ENCODE results near the gene ARSA. TPM values are rescaled to one million over a fixed set of nuclear protein-coding genes. Genes with fewer than 3 reads are reported as not detected.

Gene ARSA
- total and polyA plus RNA-seq, 2 of the 13 experiments (the other 11 are each of a cell fraction or from before 2014, with no cell fraction given): 9.0 to 11.5 TPM

DNA sequence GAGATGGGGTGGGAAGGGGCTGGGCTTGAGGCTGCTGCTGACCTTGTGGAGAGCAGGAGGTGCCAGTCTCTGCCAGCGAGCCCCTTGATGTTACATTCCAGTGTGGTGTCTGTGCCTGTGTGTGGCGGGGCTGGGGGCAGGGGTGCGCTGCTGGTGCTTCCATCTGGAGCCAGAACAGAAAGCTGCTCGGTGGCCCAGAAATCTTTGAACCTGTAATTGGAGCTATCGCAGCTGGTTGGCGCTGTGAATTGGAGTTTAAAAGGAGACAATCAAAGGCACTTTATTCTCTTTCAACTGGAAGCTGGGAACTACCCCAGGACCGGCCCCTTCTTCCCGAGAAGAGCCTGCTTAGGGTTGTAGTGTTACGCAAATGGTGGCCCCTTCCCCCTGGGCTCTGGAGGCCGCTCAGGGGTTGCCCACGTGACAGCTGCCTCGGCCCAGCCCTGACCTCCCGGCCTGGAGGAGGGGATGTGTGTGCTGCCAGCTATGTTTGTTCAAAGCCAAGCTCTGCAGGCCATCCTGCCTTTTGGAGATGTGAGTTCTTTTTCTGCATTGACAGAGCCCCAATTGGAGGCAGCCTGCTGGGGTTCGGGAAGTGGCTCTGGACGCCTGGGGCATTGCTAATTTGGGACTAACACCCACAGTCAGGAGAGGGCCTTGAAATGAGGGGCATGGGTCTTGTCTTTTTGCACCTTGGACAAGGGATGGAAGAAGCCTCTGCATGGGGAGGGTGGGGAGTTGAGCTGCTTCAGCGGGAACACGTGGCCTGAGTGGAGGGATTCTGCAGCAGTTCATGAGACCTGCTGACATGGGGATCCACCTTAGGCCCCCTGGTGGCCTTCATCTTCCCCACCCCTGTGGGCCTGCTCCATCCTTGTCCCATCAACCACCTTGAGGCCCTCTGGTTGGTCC is 14.0 kb upstream of the ARSA start (continued):
- TF ChIP-seq, protein P1, sequence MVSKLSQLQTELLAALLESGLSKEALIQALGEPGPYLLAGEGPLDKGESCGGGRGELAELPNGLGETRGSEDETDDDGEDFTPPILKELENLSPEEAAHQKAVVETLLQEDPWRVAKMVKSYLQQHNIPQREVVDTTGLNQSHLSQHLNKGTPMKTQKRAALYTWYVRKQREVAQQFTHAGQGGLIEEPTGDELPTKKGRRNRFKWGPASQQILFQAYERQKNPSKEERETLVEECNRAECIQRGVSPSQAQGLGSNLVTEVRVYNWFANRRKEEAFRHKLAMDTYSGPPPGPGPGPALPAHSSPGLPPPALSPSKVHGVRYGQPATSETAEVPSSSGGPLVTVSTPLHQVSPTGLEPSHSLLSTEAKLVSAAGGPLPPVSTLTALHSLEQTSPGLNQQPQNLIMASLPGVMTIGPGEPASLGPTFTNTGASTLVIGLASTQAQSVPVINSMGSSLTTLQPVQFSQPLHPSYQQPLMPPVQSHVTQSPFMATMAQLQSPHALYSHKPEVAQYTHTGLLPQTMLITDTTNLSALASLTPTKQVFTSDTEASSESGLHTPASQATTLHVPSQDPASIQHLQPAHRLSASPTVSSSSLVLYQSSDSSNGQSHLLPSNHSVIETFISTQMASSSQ (IDR thresholded peaks at IDR 0.05; ENCODE audit: low read depth): peak; percentile 56; the same call in 1 of the 2 replicates
- TF ChIP-seq, protein P1 (CRISPR knock-in tag; IDR thresholded peaks at IDR 0.05; ENCODE audit: borderline replicate concordance): peak; percentile 58; the same call in 1 of the 2 replicates
- TF ChIP-seq SMAD3 (CRISPR knock-in tag; IDR thresholded peaks at IDR 0.05): peak; percentile 76; the same call in 1 of the 2 replicates
- no peak for TF ChIP-seq ZNF10 (CRISPR knock-in tag; IDR thresholded peaks at IDR 0.05; ENCODE audit: borderline replicate concordance, low read depth)
- TF ChIP-seq KLF12 (CRISPR knock-in tag; IDR thresholded peaks at IDR 0.05; ENCODE audit: borderline replicate concordance): peak; percentile 68; the same call in 1 of the 2 replicates
- TF ChIP-seq MXD4 (CRISPR knock-in tag; IDR thresholded peaks at IDR 0.05): no peak; the same call in 1 of the 2 replicates
- peak; percentile 81 for TF ChIP-seq ZFX (CRISPR knock-in tag; IDR thresholded peaks at IDR 0.05; ENCODE audit: low read depth)
- peak; percentile 26; the same call in 1 of the 2 replicates for TF ChIP-seq ZNF614 (CRISPR knock-in tag; IDR thresholded peaks at IDR 0.05; ENCODE audit: borderline replicate concordance)
- TF ChIP-seq PCBP1 (IDR thresholded peaks at IDR 0.05; ENCODE audit: borderline replicate concordance, low read depth, low read length): peak; percentile 23; the same call in 1 of the 2 replicates
- 0 out of 2 replicates have a peak, but pooled peaks have one; percentile 40 for TF ChIP-seq ESRRA (CRISPR knock-in tag; IDR thresholded peaks at IDR 0.05; ENCODE audit: low read depth)
- TF ChIP-seq ZNF629 (CRISPR knock-in tag; conservative IDR thresholded peaks at IDR 0.05): 0 out of 2 replicates have a peak, but pooled peaks have one; percentile 9
- TF ChIP-seq, protein P2, sequence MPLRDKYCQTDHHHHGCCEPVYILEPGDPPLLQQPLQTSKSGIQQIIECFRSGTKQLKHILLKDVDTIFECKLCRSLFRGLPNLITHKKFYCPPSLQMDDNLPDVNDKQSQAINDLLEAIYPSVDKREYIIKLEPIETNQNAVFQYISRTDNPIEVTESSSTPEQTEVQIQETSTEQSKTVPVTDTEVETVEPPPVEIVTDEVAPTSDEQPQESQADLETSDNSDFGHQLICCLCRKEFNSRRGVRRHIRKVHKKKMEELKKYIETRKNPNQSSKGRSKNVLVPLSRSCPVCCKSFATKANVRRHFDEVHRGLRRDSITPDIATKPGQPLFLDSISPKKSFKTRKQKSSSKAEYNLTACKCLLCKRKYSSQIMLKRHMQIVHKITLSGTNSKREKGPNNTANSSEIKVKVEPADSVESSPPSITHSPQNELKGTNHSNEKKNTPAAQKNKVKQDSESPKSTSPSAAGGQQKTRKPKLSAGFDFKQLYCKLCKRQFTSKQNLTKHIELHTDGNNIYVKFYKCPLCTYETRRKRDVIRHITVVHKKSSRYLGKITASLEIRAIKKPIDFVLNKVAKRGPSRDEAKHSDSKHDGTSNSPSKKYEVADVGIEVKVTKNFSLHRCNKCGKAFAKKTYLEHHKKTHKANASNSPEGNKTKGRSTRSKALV (CRISPR knock-in tag; IDR thresholded peaks at IDR 0.05): peak; percentile 82; the same call in 1 of the 2 replicates
- peak; percentile 90 for TF ChIP-seq HNRNPL (IDR thresholded peaks at IDR 0.05; ENCODE audit: low read depth, low read length)
- peak; percentile 55; the same call in 1 of the 2 replicates for TF ChIP-seq ZNF136 (CRISPR knock-in tag; IDR thresholded peaks at IDR 0.05; ENCODE audit: low read depth)
- TF ChIP-seq BORCS8-MEF2B (CRISPR knock-in tag; IDR thresholded peaks at IDR 0.05): peak; percentile 64
- no peak for TF ChIP-seq SOX6 (IDR thresholded peaks at IDR 0.05)
- peak; percentile 92 for TF ChIP-seq SOX6 (CRISPR knock-in tag; IDR thresholded peaks at IDR 0.05)
- TF ChIP-seq ASH2L (IDR thresholded peaks at IDR 0.05; ENCODE audit: insufficient read length, low read depth, low read length): peak; percentile 85
- peak; percentile 51 for TF ChIP-seq RBFOX2 (IDR thresholded peaks at IDR 0.05; ENCODE audit: low read depth, low read length)
- TF ChIP-seq BRD4 (CRISPR knock-in tag; IDR thresholded peaks at IDR 0.05): no peak
- peak; percentile 54 for TF ChIP-seq PITX1 (CRISPR knock-in tag; IDR thresholded peaks at IDR 0.05)
- TF ChIP-seq GFI1 (CRISPR knock-in tag; IDR thresholded peaks at IDR 0.05; ENCODE audit: borderline replicate concordance): peak; percentile 87
- no peak for TF ChIP-seq HOXA9 (CRISPR knock-in tag; IDR thresholded peaks at IDR 0.05; ENCODE audit: borderline replicate concordance)
- TF ChIP-seq ZNF788 (CRISPR knock-in tag; IDR thresholded peaks at IDR 0.05; ENCODE audit: borderline replicate concordance): peak; percentile 91; the same call in 1 of the 2 replicates

All from HepG2 (cell line).